ENCODE results near the gene S100G. TPM values are rescaled to one million over a fixed set of nuclear protein-coding genes. Genes with fewer than 3 reads are reported as not detected.

S100G gene
- total and polyA plus RNA-seq, 2 donors (not counting 3 experiments of a cell fraction or from before 2014, with no cell fraction given) = not detected

GRCh38 chrX:16659321-16659720, 9.4 kb downstream of the S100G start:
- H3K4me1 ChIP-seq (ENCODE audit: control insufficient read depth, extremely low read depth, insufficient read depth, low read length) = peaks cover 9% of the 10 kb centered on the region
- FAIRE-seq (no peak), DNase-seq (ENCODE audit: low read depth, low spot score) (no peak)
- H4K20me1 ChIP-seq (replicated peaks; ENCODE audit: control insufficient read depth, extremely low read depth, insufficient read depth, low read length) = no peaks in the 10 kb centered on the region
- no peaks in the 10 kb centered on the region for H3K9me1 ChIP-seq (replicated peaks; ENCODE audit: control insufficient read depth, extremely low read depth, insufficient read depth, low read length)
- intact Hi-C loops (cut with micrococcal nuclease) = no loop called here
- TF ChIP-seq EZH2 (IDR thresholded peaks at IDR 0.05; ENCODE audit: borderline replicate concordance, low read depth, low read length, severe bottlenecking) = no peak
- no peak for TF ChIP-seq POLR2AphosphoS5 (IDR thresholded peaks at IDR 0.05; ENCODE audit: insufficient read depth, low read depth, low read length)
- TF ChIP-seq, protein P1, sequence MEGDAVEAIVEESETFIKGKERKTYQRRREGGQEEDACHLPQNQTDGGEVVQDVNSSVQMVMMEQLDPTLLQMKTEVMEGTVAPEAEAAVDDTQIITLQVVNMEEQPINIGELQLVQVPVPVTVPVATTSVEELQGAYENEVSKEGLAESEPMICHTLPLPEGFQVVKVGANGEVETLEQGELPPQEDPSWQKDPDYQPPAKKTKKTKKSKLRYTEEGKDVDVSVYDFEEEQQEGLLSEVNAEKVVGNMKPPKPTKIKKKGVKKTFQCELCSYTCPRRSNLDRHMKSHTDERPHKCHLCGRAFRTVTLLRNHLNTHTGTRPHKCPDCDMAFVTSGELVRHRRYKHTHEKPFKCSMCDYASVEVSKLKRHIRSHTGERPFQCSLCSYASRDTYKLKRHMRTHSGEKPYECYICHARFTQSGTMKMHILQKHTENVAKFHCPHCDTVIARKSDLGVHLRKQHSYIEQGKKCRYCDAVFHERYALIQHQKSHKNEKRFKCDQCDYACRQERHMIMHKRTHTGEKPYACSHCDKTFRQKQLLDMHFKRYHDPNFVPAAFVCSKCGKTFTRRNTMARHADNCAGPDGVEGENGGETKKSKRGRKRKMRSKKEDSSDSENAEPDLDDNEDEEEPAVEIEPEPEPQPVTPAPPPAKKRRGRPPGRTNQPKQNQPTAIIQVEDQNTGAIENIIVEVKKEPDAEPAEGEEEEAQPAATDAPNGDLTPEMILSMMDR (IDR thresholded peaks at IDR 0.05; ENCODE audit: extremely low read depth in 1 of 2, insufficient read depth in 1 of 2, low read depth in 1 of 2, low read length in 2 of 2) = no peak
- no peak for TF ChIP-seq GATA2 (IDR thresholded peaks at IDR 0.05; ENCODE audit: insufficient read depth, insufficient read length, low read depth, low read length)
- TF ChIP-seq FOS (IDR thresholded peaks at IDR 0.05; ENCODE audit: borderline replicate concordance, insufficient read depth, low read length) = no peak
- no peak for TF ChIP-seq POLR2A (IDR thresholded peaks at IDR 0.05; ENCODE audit: low read depth, low read length)
- TF ChIP-seq, protein P2, sequence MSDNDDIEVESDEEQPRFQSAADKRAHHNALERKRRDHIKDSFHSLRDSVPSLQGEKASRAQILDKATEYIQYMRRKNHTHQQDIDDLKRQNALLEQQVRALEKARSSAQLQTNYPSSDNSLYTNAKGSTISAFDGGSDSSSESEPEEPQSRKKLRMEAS (IDR thresholded peaks at IDR 0.05; ENCODE audit: insufficient read depth, insufficient read length) = no peak
- TF ChIP-seq MYC (IDR thresholded peaks at IDR 0.05; ENCODE audit: low read depth, low read length) = no peak
- TF ChIP-seq JUN (IDR thresholded peaks at IDR 0.05; ENCODE audit: borderline replicate concordance, insufficient read depth, insufficient read length, low read depth) = no peak
- dilution Hi-C loops (cut with MboI; ENCODE audit: extremely low pct_ligation_motif_present, low sequenced_read_pairs) = no loop called here
- no peaks in the 10 kb centered on the region for H3K9me3 ChIP-seq (replicated peaks; ENCODE audit: control insufficient read depth, insufficient read depth, low read length)
- no peak overlapping the region for H2AFZ ChIP-seq (ENCODE audit: low read depth, low read length)
- H3K4me2 ChIP-seq (ENCODE audit: insufficient read depth, low read length) = no peak overlapping the region
- no peak overlapping the region for H3K27ac ChIP-seq (ENCODE audit: insufficient read depth, low read depth, low read length)
- H3K79me2 ChIP-seq (ENCODE audit: control insufficient read depth, insufficient read depth, low read length) = no peaks in the 10 kb centered on the region
- no peak overlapping the region for H3K9ac ChIP-seq (replicated peaks; ENCODE audit: extremely low read depth, insufficient read depth, low read length)
- peaks cover 0 to 1% of the 10 kb centered on the region in 2 experiments for H3K36me3 ChIP-seq (ENCODE audit: control insufficient read depth in 2 of 2, extremely low read depth in 1 of 2, insufficient read depth in 2 of 2, low read length in 2 of 2)
- BruUV-seq (replicated peaks) = no TSS peak
- ChIA-PET POLR2A (no interaction called here), CTCF (no interaction called here)
- H3K27me3 ChIP-seq (ENCODE audit: control insufficient read depth in 2 of 2, insufficient read depth in 2 of 2, low read length in 2 of 2) = no peaks in the 10 kb centered on the region
- H3K4me3 ChIP-seq (replicated peaks in 1 of 3; ENCODE audit: insufficient read depth in 1 of 3, low read depth in 1 of 3, low read length in 3 of 3) = no peak overlapping the region
